T-helper 1 cell treated with Interleukin-12 subunit alpha and Interleukin-12 subunit beta and Interleukin-4 antibody, amounts not matched to agents 30 ng/mL and 1 ng/mL, for 36 hours (primary cell): ENCODE data around the gene ASIC5. TPM values are rescaled to one million over a fixed set of nuclear protein-coding genes. Genes with fewer than 3 reads are reported as not detected.
"Not testable (repeated sequence)": the region's sequence is repeated elsewhere in the genome, so short reads cannot be mapped to it uniquely, and the experiment has no call there.

Experiments
- intact Hi-C: fragments of 100-400 bp; cut with micrococcal nuclease; formaldehyde crosslinking; loops from one replicate; pipeline ENCODE4 v1.15.1; 2024
- total RNA-seq: library from RNA; stranded (reverse); gene quantifications from 2 replicates; pipeline ENCODE4 v1.2.3, GENCODE V29; 2022

The ASIC5 gene
- total RNA-seq, 1 donor from 2014 or later = not detected

- intact Hi-C loops = loop anchor here (5.0 kb wide), 2 partner anchors 167 to 1162 kb away; no protein-coding TSS in a partner anchor
Observed at GRCh38 chr4:155805016-155805415, 61.1 kb downstream of the ASIC5 start.

- intact Hi-C loops = no loop called here
Observed at GRCh38 chr4:155802190-155802959, 63.7 kb downstream of the ASIC5 start.

- intact Hi-C loops = no loop called here
Observed at GRCh38 chr4:155800685-155801343, 65.3 kb downstream of the ASIC5 start.

- intact Hi-C loops = no loop called here
Observed at GRCh38 chr4:155799794-155800123, 66.3 kb downstream of the ASIC5 start.

- intact Hi-C loops = no loop called here
Observed at GRCh38 chr4:155799116-155799793, 66.8 kb downstream of the ASIC5 start.

GRCh38 chr4:155797581-155797980 is 68.5 kb downstream of the ASIC5 start:
- intact Hi-C loops = not testable (repeated sequence)

- intact Hi-C loops = no loop called here
Observed at GRCh38 chr4:155795991-155796390, 70.1 kb downstream of the ASIC5 start.

GRCh38 chr4:155794589-155795236 is 71.4 kb downstream of the ASIC5 start:
- intact Hi-C loops = no loop called here

- intact Hi-C loops = loop anchor here (5.0 kb wide), 1 partner anchor 1153 kb away; no protein-coding TSS in a partner anchor
Observed at GRCh38 chr4:155789982-155790381, 76.1 kb downstream of the ASIC5 start.

- intact Hi-C loops = loop anchor here (5.0 kb wide), 1 partner anchor 1152 kb away; no protein-coding TSS in a partner anchor
Observed at GRCh38 chr4:155789391-155789790, 76.7 kb downstream of the ASIC5 start.

- intact Hi-C loops = loop anchor here (1.0 to 5.0 kb wide), 7 partner anchors 258 to 1235 kb away; partner anchors contain the start of gene MAP9
Observed at GRCh38 chr4:155787113-155787710, 78.9 kb downstream of the ASIC5 start.

- intact Hi-C loops = loop anchor here (2.0 to 5.0 kb wide), 2 partner anchors 409 to 1149 kb away; partner anchors contain the start of gene MAP9
Observed at GRCh38 chr4:155785828-155786227, 80.2 kb downstream of the ASIC5 start.

- intact Hi-C loops = loop anchor here (5.0 kb wide), 1 partner anchor 1147 kb away; no protein-coding TSS in a partner anchor
Observed at GRCh38 chr4:155784637-155785036, 81.4 kb downstream of the ASIC5 start.

GRCh38 chr4:155781249-155781831 is 84.7 kb downstream of the ASIC5 start:
- intact Hi-C loops = no loop called here

GRCh38 chr4:155780775-155781174 is 85.3 kb downstream of the ASIC5 start:
- intact Hi-C loops = no loop called here

Other genes with a start within 250 kb of the ASIC5 start
- not detected in 2 replicates for gene GUCY1A1, start 199.4 kb downstream of the ASIC5 start, total RNA-seq
- 0.07 and 0.15 TPM in 2 replicates for gene GUCY1B1, start 107.3 kb downstream of the ASIC5 start, total RNA-seq
- not detected in 2 replicates for gene TDO2, start 37.4 kb upstream of the ASIC5 start, total RNA-seq
- 3.6 and 3.8 TPM in 2 replicates for gene CTSO, start 87.6 kb upstream of the ASIC5 start, total RNA-seq